GM18526 (cell line): Measurements from ENCODE around the gene SCO2.
A peak's percentile ranks its signal among the peaks of the same experiment; 100 is the strongest.

Experiments
- POLR2A ChIP-seq: IDR thresholded peaks from 3 replicates; pipeline ENCODE4 v1.6.1; 2011; ENCODE audit not compliant: insufficient read length; ENCODE audit errors: extremely low read depth

The SCO2 gene

DNA sequence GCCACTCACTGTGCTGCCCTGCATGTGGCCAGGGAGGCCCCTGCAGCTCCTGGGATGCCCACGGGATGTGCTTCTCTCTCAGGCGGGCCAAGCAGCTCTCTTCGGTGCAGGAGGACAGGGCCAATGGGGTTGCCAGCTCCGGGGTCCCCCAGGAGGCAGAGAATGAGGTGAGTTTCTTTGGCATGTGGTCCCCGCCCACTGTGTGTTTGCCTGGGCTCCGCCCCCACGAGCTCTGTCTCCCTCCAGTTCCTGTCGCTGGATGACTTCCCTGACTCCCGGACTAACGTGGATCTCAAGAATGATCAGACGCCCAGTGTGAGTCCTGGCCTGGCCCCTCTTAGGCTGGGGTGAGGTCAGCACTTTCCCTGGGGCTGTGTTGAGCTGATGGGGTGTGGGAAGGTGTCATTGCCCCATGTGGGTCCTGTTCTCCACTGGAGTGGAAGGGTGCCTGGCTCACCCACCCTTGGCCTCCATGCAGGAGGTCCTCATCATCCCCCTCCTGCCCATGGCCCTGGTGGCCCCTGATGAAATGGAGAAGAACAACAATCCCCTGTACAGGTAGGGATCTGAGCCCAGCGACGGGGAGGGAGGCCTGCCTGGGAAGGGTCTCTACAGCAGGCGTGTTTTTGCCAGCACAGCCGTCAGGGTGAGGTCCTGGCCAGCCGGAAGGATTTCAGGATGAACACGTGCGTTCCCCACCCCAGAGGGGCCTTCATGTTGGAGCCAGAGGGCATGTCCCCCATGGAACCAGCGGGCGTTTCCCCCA is 7.7 kb downstream of the SCO2 start:
- no peak for TF ChIP-seq POLR2A

GRCh38 chr22:50516891-50517290 is 8.5 kb downstream of the SCO2 start:
- TF ChIP-seq POLR2A: no peak

GRCh38 chr22:50516068-50516467 is 9.3 kb downstream of the SCO2 start:
- TF ChIP-seq POLR2A: no peak

GRCh38 chr22:50513175-50513574 is 12.2 kb downstream of the SCO2 start:
- no peak for TF ChIP-seq POLR2A

GRCh38 chr22:50508897-50509296 is 16.5 kb downstream of the SCO2 start:
- TF ChIP-seq POLR2A: no peak

- peak; percentile 83 for TF ChIP-seq POLR2A
Observed at GRCh38 chr22:50507991-50508884, 17.2 kb downstream of the SCO2 start, which contains the start of gene NCAPH2. Gene NCAPH2 (plus strand): TSS chr22:50508224. CDS start chr22:50508338, 114 bp downstream.

- peak; percentile 76 for TF ChIP-seq POLR2A
Observed at GRCh38 chr22:50507421-50507990, 17.9 kb downstream of the SCO2 start, which contains the start of gene LMF2. Gene LMF2 (minus strand): TSS chr22:50507702. CDS start chr22:50507675, 27 bp downstream.

GRCh38 chr22:50506611-50507420 is 18.6 kb downstream of the SCO2 start:
- TF ChIP-seq POLR2A: no peak

- no peak for TF ChIP-seq POLR2A
Observed at GRCh38 chr22:50505776-50506610, 19.4 kb downstream of the SCO2 start.

- TF ChIP-seq POLR2A: no peak
Observed at GRCh38 chr22:50505276-50505775, 20.1 kb downstream of the SCO2 start.

DNA sequence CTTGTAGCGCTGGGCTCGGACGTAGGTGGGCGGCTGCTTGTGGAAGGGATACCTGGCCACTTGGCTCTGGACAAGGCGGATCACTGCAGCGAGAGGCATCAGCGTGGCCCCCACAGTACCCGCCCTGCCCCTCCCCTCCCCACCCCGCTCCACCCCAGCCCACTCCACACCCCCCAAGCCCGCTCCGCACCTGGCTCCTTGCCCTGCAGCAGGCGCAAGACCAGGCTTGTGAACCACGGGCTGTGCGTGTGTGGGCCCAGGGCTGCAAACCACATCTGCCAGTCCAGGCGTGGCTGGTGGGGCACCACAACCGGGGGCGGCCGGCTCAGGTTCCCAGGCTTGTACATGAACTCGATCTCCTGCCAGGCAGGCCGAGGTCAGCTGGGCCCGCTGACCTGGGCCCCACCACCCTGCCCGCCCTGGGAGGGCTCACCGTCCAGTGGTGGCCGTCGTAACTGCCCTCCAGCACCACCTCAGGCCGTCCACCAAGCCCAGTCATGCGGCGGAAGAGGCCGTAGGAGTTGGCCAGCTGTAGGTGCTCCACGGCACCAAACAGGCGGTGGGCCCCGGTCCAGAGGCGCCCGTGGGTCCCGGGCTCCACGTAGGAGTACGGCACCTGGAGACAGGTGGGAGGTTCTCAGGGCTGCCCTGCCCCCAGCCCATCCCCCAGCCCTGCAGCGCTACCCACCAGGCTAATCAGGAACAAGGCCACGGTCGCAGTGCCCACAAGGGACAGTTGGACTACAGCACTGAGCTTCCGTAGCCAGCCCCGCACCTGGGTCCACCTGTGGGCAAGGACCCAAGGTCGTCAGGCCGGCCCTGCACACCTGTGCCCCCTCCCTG is 20.8 kb downstream of the SCO2 start:
- TF ChIP-seq POLR2A: no peak

DNA sequence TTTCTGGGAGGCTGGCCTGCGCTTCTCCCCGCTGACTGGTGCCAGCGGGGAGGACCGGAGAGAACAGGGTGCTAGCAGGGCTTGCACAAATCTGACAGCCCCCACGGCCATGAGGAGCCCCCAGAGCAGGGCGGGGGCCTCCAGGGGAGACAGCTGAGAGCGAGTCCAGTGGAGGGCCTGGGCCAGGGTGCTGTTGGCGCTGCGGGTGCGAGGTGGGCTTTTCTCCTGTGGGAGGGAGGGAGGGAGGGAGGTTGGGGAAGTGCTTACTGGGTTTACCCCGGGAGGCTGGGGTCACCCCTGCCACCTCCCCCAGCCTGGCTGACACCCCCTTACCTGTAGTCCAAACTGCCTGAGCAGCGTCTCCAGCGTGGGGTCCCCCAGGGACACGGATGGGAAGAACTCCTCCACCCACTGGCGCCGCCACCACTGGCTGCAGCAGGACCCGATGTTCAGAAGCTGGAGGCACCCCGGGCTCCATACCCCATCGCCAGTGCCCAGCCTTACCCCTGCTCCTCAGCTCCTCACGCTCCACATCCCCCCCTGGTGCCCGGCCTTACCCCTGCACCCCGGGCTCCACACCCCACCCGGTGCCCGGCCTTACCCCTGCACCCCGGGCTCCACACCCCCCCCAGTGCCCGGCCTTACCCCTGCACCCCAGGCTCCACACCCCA is 21.8 kb downstream of the SCO2 start:
- no peak for TF ChIP-seq POLR2A
